Measurements from ENCODE around the gene NEGR1.

The NEGR1 gene

DNA sequence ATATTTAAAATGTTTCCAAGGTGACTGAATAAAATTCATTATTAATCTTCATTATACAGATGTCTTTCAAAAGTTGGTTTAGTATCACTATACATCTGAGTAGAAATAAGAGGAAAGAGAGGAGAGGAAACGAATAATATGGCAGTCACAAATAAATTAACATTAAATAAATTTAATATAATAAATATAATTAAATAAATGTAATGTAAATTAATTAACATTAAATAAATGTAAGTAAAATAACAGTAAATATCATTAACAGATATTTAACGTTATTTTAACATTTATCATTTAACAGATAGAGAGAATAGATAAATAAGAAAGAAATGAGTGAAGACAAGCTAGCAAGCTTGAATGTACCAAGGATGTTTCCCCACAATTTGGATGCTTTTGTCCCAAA, 592.7 kb downstream of the NEGR1 start:
- no peak for DNase-seq (ENCODE audit: low read depth in 2 of 2)

DNA sequence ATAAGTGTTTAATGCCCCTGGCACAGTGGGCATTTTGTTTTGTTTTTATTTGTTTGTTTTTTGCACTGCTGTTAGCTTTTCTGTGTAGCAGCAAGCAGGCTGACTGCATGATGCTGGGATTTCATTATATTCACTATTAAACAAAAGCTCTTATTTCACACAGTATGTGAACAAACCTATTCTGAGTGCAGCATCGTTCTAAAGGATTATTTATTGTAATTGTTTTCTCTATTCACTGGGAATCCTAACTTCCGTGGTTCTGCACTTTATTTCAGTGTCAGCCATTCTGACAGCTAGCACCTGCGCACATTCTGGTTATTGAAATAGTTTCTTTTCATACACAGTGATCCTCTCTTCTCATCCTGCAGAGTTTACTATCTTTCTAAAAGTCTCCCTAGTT, 595.0 kb downstream of the NEGR1 start:
- no peak for DNase-seq (ENCODE audit: low read depth in 2 of 2)

DNA sequence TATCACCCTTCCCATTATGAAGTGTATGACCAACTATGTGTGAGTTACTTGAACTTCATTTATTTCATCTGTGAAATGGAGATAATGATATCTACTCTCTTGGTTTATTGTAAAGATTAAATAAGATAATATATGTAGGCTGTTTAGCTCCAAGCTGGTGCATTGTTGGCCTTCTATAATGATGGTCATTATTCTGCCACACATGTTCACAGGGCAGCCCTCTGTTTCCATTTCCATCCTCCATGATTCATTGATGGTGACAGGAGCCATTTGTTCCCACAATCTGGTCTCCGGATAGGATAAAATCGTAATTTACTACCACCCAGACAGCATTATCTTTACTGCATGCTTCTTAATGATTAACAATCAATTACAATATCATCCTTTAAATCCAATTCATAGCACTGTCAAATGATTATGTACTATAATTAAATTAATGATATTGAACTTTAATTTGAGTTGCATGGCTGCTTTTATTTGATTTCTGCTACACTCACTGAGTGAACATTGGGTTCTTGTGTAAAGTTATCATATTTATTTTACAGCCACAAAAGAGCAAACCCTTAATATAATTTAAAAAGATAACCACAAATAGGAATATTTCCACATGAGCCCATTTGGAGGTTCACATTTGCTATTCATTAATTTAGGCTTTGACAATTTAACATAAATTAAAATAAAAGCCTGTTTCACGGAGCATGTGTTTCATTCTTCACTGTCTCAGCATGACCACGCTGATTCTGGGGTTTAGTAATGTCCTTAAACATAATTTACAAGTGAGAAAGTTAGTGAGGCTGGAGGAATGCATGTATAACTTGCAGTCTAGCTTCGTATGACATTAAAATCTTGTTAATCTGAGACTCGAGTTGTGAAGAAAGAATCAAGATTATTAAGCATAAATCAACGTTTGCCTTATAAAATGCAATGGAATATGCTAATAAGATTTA, 605.1 kb downstream of the NEGR1 start:
- DNase-seq (ENCODE audit: low read depth in 2 of 2): no peak

DNA sequence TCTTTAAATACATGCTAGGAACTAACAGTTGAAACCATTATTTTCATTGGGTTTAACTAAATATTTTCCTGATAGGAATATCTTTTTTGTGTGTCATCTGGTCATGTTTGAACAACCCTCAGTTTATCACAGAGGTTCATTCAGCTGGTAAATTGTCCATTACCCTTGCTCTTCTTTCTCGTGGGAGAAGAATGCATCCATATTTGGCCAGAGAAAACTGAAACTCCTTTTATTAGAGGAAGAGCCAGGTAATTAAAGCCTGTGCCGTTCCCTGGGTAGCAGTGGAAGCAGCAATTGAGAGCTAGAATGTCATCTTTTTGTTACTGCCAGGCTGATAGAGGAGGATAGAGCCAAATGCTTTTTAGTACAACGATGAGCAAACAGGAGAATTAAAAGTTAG, 614.3 kb downstream of the NEGR1 start:
- DNase-seq (ENCODE audit: low read depth in 2 of 2): no peak

DNA sequence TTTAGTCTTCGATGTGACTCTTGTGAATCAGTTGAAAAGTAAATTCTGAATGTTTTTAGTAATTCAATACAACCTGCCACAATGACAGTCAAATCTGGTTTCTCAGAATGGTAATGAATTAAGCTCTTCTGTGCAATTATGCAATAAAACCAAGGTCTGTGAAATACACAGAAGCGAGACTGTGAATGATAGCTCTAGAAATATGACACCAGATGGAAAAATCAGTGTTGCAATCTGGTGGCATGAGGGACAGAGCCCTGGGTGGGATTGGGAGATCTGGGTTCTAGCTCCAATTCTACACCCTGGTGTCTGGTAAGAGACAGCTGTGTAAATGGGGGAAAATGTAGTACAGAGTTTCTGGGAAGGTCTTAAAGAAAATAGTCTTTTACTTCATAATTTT, 615.1 kb downstream of the NEGR1 start:
- DNase-seq (ENCODE audit: low read depth in 2 of 2): no peak

DNA sequence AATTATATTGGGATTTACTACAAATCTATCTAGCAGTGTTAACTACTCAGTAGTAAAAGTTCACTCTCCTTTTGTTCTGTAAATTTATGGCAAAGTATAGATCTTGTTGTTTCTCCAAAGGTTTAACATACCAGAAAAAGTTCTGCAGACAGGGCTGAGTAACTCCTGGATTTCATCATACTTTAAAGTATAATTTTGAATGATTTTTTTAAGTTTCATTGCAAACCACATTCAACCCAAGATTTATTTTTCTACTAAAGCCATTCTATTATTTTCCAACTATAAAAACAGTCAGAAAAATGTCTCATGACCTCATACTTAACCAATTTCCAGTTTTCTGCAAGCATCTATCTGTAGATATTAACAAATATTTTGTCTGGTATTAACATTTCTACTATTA, 615.7 kb downstream of the NEGR1 start:
- DNase-seq (ENCODE audit: low read depth in 2 of 2): no peak

DNA sequence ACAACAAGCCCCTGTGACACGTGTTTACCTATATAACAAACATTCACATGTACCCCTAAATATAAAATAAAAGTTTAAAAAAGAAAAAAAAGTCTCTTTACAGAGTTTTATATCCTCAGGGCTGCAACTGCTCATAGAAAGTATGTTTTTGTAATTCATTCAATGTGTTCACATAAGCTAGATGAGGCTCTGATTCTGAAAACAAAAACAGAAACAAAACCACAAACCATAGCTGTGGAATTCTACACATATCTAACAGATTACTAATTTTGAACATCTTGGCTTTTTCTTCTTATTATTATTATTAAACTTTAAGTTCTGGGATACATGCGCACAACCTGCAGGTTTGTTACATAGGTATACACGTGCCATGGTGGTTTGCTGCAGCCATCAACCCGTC, 621.9 kb downstream of the NEGR1 start:
- DNase-seq (ENCODE audit: low read depth in 2 of 2): no peak

DNA sequence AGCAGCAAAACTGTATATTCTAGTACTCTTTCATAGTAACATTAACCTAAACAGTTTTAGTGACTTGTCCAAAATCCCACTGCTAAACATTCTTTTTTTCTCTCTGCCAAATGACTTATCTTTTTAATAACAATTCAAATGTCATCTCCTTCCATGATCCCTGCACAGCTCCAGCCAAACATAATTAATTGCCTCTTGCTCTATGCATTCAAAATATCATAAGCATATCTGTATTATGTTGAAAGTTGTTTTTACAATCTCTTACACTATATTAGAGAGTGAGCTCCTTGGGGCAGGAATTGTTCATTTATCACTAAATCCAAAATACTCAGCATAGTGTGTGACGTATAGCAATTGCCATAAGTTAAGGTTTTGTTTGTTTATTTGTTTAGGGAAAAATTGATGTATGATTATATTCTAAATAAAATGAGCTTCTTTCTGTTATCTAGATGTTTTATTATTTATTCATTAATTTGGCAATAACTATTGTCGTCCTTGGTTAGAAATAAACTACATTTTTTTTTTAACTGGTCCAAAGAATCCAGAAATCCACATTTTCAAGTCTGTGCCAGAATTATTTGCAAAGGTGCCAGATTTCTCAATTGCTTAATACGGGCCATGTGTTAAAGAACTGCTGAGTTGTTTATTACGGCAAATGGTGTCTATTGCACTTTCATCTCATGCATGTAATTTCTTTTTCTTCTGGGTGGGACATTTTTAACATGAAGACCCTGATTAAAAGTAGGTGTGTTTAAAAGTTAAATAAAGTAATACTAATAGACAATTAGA, 624.3 kb downstream of the NEGR1 start:
- DNase-seq (ENCODE audit: low read depth in 2 of 2): no peak

DNA sequence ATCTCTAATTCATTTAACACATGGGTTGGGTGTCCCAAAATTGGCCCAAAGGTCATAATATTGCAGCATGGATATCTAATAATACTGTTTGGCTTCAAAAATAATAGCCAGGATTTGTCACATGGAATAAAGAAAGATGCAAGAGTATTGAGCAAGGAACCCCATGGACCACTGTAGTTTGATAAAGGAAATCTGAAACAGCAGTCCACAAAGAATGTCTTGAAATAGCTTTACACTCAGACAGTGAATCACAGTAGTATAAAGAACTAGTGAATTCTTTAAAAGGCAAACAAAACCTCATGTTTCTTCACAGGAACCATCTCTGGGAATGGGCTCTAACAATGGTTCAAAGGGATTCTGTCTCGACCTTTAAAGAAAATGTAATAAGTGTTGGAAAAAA, 625.4 kb downstream of the NEGR1 start:
- DNase-seq (ENCODE audit: low read depth in 2 of 2): no peak

DNA sequence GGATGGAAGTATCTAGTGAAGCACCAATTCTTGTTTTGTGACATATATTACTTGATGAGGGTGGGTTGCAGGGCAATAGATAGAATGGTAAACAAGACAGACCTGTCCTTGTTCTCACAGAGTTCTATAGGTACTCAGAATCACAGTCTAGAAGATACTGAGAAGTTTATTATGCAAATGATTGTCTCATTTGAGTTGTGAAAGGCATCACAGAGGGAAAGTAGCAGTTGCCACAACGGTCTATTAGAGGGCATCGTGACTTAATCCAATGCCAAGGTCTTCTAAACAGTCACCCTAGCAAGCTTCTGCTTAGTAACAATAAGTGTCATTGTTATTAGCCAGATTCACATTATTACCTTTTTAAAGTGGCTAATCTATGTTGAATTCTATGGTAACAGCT, 626.7 kb downstream of the NEGR1 start:
- DNase-seq (ENCODE audit: low read depth in 2 of 2): no peak

DNA sequence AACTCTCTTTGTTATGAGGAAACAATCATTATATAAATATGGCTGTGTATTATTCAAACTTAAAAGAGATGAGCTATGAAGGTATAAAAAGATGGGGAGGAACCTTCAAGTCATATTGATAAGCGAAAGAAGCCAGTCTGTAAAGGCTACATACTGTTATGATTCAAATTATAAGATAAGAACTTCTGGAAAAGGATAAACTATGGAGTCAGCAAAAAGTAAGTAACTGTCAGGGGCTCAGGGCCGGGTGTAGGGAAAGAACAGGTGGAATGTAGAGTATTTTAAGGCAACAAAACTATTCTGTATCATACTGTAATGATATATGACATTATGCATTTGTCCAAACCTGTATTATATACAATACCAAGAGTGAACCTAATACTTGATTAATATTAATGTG, 628.4 kb downstream of the NEGR1 start:
- DNase-seq (ENCODE audit: low read depth in 2 of 2): no peak

DNA sequence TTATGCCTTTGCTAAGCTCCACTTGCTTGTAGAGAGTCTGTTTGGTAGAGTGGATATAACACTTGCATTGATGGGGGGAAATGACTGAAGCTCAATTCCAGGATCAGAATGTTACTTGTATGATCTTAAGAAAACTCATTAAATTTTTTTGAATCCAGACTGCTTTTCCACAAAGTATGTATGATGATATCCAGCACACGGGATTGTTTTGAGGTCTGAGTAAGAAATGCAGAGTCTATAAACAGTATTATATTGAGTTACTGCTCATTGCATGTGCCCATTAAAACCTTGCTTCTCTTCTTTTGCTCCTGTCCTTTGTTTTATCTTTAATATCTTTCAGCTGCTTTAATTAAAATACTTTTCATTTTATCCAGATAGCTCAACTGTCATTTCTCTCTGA, 631.1 kb downstream of the NEGR1 start:
- DNase-seq (ENCODE audit: low read depth in 2 of 2): no peak

DNA sequence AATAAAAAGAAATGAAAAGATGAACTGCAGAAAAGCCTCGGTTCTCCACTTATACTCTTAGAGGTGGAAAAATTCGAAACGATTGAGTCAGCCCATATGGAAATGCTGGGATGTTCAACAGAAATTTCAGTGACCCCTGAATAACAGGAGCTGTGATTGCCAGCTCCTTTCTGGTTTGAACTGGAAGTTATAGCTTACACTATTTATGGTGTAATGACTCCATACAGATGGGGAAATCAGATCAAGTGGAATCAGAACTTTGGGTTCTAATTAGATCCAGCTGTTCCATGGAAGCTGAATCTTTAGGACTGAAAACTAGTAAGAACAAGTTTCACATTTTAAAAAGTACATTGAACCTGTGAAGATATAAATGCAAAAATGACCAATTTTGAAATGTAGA, 632.2 kb downstream of the NEGR1 start:
- DNase-seq (ENCODE audit: low read depth in 2 of 2): no peak

DNA sequence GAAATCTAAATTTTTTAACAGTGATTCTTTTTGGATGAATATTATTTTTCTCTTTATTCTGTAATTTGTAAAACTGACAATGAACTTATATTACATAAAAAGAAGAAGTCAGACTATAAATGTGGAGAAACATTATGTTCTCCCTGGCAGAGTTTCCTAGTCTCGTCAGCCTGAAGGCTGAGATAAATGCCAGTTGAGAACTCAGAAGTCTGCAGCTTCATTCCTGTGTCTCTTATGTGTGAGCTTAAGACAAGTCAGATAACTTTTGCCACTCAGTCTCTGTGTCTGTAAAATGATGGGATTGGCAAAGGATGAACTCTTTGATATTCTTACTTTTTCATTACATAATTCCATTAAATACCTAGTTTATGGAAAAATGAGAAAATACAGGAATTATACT, 632.7 kb downstream of the NEGR1 start:
- no peak for DNase-seq (ENCODE audit: low read depth in 2 of 2)

DNA sequence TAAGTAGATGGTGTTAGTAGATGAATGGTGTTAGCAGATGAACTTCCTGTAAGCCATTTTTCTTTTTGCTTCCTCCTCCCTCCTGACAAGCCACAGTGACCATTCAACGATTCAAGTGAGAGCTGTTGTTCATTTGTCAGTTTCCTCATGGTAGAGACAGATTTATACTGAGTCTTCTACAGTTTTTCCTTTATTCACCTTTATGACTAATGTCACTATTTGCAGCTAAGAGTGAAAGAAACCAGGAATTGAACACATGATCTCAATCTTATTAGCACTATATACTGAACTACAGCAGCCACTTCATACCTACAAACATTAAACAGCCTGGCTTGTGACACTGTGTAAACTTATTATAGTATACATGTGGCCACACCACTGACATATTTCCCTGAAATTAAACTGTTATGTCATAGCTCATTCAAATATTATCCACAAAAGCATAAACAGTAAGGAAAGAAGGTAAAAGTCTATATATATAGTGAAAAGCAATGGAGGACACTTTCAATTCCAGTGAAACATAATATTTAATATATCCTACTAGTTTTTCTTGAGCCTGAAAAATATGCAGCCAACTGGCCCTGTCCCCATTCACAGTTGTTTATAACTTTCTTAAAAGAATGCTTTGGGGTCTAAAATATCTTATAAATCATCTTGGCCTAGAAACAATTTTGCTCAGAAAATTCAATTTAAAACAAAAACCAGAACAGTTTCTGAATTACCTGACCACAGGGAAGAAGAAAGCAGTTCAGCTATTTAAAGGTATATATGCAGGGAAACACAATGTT, 634.6 kb downstream of the NEGR1 start:
- DNase-seq (ENCODE audit: low read depth in 2 of 2): no peak

DNA sequence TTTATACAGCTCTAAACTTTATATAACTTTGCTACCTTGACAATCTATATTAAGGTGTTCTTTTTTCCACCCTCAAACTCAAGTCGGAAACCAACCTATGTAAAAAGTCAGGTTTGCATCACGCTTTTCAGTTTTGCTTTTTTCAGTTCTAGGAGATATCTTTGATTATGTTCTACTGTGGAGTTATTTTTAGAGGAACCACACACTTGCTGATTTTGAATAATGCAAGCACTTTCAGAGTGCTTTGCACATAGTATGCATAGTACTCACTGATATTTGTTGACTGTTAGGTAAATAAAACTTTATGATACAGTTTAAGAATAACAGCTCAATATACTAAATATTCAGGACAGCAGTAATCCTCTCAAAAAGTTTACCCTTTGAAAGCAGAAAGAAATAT, 637.3 kb downstream of the NEGR1 start:
- no peak for DNase-seq (ENCODE audit: low read depth in 2 of 2)

DNA sequence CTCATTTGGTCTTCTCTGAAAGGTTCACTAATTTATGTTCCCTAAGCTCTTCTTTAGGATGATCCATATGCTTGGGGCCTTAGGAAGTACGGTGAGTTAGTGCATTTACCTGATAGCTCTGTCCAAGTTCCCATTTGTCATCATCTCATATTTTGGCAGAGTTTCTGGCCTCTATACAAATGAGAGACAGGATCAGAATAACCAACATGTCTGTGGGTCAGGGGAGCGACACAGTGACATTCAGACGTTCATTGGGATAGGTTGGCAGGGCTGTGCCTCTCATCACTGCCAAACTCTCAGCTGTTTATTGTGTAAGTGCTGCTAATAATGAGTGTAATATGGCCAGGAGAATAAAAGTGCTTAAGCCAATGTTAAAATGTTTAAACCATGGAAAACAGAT, 640.4 kb downstream of the NEGR1 start:
- DNase-seq (ENCODE audit: low read depth in 2 of 2): no peak

DNA sequence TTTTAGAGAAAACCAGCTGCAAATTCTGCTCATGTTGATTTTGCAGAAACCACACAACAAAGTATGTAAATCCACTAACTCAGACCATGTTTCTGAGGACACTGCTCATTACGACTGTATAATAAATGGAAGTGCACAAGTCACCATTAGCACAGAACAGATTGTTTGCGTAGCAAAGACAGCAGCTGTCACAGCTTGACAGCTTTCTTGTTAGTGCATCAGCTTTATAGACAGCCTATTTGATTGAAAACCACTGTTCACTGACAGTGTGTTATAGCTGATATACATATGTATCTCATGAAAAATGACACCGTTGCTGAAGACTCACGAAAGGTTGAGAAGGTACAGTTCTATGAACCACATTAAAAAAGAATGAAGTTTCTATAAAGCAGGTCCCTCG, 641.3 kb downstream of the NEGR1 start:
- DNase-seq (ENCODE audit: low read depth in 2 of 2): no peak

DNA sequence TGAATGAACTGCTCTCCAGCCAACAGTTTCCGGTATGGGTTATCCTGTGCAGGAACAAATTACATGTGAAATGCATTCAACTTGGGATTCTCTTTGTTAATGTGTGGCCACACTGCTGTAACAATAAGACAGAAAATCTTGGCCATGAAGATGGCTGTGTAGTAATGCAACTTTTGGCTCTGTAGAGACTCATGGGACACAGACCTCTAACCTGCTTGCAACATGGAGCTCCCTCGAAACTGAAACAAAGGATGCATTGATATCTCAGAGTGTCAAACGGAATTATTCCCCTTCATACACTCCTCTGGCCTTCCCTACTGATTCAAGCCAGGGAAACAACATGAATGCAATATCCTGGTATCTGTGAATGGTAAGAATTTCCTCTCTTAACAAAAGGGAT, 642.2 kb downstream of the NEGR1 start:
- no peak for DNase-seq (ENCODE audit: low read depth in 2 of 2)

DNA sequence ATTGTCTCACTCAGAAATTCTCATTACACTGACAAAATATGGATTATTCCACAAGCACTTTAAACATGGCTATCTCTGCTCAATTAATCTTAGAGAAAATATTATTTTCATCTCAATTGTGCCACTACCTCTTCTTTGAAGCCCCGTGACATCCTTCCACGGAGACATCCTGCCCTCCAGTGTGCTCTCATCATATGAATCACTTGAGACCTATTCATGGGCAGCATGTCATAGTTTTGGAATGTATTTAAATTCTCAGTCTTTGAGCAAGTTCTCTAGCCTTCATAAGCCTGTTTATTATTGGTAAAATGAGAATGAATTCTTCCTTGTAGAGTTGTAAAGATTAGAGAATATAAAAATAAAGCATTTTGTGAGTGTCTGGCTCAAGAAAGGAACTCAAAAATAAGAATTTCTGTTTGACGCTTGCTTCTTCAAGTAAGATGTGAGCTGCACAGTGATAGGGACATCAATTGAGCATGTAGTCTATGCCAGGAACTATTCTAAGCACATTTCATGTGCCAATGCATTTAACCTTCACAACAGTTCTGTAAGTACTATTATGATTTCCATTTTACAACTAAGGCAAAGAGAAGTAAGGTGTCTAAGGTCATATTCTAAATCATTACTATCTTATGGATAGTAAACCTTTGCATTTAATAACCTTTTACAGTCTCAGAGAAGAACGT, 644.1 kb downstream of the NEGR1 start:
- DNase-seq (ENCODE audit: low read depth in 2 of 2): no peak

DNA sequence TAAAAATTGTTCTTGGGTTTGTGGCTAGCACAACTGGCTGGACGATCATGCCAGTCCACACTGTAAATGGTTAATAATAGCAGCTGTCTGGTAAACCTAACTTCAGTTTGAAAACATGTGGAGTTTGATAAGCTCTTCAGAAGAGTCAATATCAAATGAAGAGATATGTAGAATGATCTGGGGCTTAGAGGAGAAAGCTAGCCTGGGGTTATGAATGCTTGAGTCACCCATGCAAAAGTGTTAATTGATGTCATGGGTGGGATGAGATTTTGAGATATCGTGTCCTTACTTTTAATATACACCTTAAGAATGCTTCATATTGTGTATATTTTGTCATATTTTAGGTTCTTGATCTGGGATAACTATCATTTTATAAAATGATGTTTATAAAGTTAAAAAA, 646.8 kb downstream of the NEGR1 start:
- DNase-seq (ENCODE audit: low read depth in 2 of 2): no peak

DNA sequence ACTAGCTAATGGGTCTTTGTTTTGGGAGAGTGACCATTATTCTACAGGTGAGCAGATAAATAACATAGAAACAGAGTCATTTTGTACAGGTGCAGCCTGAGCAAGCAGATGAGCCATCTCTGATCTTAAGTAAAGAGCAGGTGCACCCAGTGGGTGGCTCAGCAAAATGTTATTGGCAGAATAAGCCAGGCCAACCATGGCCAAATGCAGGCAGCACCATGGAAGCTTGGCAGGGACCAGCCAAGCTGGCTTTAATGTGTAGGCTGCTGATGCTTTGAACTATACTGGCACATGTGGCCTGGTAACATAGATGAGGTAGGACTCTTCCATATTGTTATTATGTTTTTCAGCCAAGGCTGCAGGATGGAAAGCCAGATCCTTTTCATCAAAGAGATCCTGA, 648.2 kb downstream of the NEGR1 start:
- DNase-seq (ENCODE audit: low read depth in 2 of 2): no peak
